ENCODE measurements around the gene JAKMIP2.

Gene JAKMIP2

DNA sequence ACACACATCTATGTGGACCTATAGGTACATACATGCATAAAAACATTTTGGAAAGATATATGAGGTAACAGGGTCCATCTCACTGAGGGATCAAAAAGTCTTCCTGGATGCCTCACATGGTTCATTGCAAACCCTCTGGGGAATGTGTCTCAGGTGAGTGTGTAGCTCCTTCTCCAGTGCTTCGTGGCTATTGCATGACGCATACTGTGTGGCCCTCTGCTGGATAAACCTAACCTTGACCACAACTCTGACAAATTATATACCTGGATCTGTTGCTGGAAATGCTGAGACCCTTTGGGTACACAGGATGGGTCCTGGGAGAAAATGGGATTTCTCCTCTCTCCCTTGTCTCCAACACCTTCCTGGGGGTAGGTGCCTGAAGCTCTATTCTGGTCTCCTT is 91.9 kb downstream of the JAKMIP2 start:
- DNase-seq = no peak

- DNase-seq = no peak
Measured at GRCh38 chr5:147689426-147689825, 93.1 kb downstream of the JAKMIP2 start.

- no peak for DNase-seq
Measured at GRCh38 chr5:147688656-147689356, 93.7 kb downstream of the JAKMIP2 start.

DNA sequence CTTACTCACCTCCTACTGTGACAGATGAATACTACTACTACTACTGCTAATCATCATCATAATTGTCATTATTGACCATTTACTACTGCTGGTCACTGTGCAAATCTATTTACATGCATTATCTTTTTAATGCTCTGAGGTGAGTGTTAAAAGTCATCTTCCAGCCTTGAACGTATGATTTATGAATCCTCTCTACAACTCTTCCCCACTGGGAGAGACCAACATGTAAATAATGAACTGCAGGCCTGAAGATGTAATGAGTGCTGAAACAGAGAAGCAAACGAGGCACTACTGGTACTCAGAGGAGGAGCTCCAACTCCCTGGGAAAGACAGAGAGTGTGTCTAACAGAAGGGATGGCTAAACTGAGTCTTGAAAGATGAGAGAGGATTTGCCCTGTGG is 95.4 kb downstream of the JAKMIP2 start:
- no peak for DNase-seq

DNA sequence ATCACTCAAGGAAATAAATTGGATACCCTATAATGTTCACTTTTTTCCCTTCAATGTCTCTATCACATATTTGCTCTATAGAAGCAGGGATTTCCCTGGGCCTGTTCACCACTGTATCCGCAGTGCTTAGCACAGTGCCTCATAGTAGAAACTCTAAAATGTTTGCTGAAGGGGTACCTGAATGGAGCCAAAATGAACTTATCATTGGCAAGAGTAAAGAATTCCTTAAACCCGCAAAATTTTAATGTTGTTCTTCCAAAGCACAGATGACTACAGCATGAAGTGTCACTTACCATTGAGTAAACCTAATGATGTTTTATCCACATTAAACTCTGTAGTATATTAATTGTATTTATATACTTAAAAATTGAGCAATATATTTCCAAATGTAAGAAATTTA is 96.1 kb downstream of the JAKMIP2 start:
- DNase-seq = no peak

DNA sequence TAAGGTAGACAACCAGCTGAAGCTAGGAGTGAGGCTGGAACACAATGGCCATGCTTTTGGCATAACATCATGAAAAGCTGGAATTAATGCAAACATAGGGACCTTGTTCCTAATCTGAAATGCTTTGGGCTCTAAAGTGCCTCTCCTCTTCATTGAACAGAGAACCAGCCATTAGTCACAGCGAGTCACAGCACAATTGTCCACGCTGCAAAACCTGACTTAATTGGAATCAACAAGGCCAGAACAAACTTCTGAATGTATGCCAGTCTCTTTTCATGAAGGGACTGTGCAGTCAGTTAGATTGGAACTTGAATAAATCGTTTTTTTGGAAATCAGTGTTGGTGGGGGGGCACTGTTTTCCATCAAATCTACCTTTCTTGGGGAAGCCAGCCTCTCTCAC is 96.5 kb downstream of the JAKMIP2 start:
- DNase-seq = no peak

DNA sequence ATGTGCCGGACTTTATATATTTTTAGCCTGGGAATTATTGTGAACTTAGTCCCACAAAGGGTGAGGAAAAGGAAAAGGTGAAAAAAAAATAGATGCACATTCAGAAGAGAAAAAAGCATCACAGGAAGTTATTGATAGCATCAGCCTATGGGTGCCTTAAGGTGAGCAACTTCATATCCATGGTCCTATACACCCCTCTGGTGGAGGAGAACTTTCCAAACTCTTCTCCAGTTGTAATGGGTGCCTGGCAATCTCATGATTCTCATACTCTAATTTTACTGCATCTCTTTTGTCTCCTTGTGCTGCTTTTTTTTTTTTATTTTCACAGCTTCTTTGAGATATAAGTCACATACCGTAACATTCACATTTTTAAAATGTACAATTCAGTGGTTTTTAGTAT is 107.4 kb downstream of the JAKMIP2 start:
- DNase-seq = no peak

DNA sequence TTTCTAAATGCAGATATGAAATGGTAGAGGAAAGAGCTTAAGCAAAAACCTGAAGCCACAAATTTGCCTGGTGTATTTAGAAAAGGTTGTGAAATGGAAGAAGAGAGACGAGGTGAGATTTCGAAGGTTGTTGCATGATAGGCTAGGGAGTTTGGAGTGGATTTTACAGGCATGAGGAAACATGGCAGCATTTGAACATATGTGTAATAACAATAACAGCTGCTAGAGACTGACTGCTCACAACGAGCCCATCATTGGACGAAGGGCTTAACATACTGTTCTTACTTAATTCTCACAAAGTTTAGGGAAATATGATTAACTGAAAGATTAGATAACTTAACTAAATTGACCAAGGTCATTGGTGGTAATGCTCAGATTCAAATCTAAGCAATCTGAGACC is 108.1 kb downstream of the JAKMIP2 start:
- DNase-seq = no peak

DNA sequence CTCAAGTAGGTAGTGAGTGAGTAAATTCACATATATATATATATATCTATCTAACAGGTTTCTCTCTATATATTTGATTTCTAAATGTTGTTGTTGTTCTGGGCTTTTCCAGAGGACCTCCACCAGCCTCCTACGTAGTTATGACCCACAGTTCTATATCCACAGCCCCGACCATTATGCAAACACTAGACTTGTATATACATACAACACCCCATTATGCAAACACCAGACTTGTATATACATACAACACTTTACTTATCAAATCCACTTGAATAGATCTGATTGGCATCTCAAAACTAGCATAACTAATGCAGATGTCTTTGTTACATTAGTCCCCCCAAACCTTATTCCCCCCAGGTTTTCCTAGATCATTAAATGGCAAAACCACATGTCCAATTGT is 108.7 kb downstream of the JAKMIP2 start:
- no peak for DNase-seq

GRCh38 chr5:147673266-147673665 is 109.3 kb downstream of the JAKMIP2 start:
- no peak for DNase-seq

DNA sequence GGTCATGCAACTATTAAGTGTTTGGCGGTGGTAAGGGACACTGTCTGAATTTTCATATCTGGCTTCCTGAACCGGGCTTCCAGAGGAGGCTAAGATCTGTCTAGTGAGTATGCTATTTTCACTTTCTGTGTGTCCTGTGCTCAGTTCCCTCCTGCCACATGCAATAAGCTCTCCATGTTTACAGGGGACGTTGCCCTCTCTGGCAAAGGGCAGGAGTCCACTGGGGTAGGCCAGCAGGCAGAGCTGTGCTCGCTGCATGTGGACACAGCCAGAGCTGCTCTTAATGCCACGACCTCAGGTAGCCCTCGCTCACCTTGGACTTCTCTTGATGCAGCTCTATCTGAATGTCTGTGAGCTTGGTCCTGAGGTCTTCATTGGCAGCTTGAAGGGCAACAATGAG is 111.2 kb downstream of the JAKMIP2 start:
- no peak for DNase-seq

- no peak for DNase-seq
Measured at GRCh38 chr5:147670815-147671214, 111.7 kb downstream of the JAKMIP2 start.

DNA sequence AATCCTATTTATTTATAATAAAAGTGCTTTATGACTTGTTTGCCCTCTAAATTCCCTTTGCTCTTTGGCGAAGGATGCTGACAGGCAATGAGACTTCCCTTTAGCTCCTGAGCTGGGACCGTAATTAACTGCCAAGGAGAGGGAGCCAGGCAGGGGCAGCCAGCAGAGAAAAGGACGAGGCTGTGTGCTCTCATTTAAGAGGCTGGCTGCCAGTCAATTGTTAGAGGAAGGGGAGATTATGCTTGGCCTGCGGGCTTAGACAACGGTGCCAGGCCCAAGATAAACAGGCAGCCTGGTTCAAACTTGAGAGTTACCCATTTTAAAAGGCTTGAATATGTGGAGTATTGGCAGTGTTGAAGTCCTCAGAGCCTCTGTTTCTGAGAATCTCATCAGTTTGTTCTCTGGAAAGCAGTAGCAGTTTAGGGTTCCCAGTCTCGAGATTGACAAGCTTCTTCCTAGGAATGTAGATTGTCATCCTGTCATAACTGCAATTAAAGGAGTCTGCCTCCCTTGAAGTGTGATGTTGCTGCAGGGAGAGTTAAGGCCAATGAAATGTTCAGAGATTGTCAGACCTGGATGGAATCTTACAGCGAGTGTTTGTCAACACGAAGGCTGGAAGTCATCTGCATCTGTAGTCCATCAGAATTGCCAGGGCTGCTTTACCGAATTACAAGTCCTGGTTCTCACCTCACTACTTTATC is 113.2 kb downstream of the JAKMIP2 start:
- DNase-seq = no peak

DNA sequence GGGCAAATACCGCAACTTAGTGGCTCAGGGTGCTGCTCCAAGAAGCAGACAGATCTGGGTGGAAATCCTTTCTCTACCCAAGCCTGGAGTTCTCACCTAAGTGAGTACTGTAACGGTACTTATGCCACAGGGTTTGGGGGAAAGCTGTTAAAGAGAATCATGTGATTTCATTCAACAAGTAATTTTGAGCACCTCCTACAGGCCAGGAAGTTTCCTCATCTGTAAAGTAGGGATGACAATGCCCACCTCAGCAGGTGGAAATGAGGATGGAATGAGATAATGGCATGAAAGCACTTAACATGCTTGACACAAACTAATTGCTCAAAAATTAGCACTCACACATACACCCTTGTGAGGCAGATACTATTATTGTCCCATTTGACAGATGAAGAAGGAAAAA is 114.1 kb downstream of the JAKMIP2 start:
- DNase-seq = no peak

DNA sequence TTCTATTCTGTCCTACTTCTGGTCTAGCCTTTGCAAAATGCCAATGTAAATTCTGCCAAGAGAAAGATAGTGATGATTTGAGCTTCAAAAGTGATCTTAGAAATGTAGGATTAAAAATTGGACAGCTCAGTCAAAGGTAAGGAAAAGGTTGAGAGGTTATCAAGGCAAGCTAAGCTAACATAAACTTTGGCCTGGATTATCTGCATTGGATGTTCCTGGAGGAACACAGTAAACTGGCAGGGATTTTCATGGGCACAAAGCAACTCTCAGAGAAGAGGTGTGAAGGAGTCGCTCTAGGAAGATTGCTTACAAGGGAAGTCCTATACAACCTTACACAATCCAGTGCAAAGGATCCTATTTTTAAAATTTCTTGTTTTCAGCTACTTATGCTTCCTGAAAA is 115.2 kb downstream of the JAKMIP2 start:
- DNase-seq = no peak

- no peak for DNase-seq
Measured at GRCh38 chr5:147666419-147666818, 116.1 kb downstream of the JAKMIP2 start.

DNA sequence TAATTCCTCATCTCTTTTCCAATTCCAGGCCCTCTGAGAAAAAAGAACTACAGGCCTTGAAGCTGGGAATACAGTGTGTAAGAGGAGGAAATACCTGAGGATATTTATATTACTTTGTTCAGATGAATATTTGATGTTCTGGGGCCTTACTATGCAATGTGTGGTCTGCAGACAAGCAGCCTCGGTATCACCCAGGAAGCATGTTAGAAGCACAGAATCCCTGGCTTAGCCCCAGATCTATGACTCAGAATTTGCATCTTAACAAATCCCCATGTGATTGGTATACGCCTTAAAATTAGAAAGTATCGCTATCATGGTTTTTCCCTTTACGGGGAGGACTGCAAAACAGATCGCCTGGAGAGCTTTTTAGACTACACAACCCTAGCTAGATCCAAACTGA is 121.0 kb downstream of the JAKMIP2 start:
- no peak for DNase-seq

- no peak for DNase-seq
Measured at GRCh38 chr5:147659166-147659929, 123.2 kb downstream of the JAKMIP2 start.

GRCh38 chr5:147658293-147658932 is 124.1 kb downstream of the JAKMIP2 start:
- no peak for DNase-seq

DNA sequence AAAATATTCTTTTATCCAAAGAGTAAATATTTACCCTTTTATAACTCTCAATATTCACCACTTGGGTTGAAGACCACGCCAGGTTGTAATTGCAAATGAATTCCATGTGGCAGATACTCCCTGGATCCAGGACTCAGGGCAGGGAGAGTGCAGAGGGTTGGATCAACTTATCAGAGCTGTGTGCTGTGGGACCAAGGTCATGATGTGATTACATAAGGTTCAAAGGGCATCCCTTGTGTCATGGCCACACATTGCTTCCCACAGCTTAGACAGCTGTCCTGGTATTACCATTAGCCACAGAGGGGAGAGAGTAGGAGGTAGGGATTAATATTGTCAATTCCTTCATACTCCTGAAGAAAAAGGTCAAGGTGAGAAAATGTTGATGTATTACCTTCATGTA is 133.9 kb downstream of the JAKMIP2 start:
- no peak for DNase-seq

- no peak for DNase-seq
Measured at GRCh38 chr5:147645197-147645596, 137.3 kb downstream of the JAKMIP2 start.

- no peak for DNase-seq
Measured at GRCh38 chr5:147644460-147644859, 138.1 kb downstream of the JAKMIP2 start.

- DNase-seq = no peak
Measured at GRCh38 chr5:147643142-147643541, 139.4 kb downstream of the JAKMIP2 start.

GRCh38 chr5:147642666-147643065 is 139.9 kb downstream of the JAKMIP2 start:
- no peak for DNase-seq
